ENCODE data around the gene ZACN. TPM values are rescaled to one million over a fixed set of nuclear protein-coding genes. Genes with fewer than 3 reads are reported as not detected.
A peak's percentile ranks its signal among the peaks of the same experiment; 100 is the strongest.

ZACN gene
- total and polyA plus RNA-seq, 2 donors (not counting 3 experiments of a cell fraction or from before 2014, with no cell fraction given) = 0.18 TPM; not detected in 1

GRCh38 chr17:76124582-76125390 is 45.8 kb downstream of the ZACN start:
- Histone ChIP-seq H3K4me1 (ENCODE audit: control insufficient read depth, extremely low read depth, insufficient read depth, low read length) (peaks cover 3% of the 10 kb centered on the region), H3K36me3 (ENCODE audit: control insufficient read depth in 2 of 2, extremely low read depth in 1 of 2, insufficient read depth in 2 of 2, low read length in 2 of 2) (no peaks in the 10 kb centered on the region), H3K9me3 (replicated peaks; ENCODE audit: control insufficient read depth, insufficient read depth, low read length) (no peaks in the 10 kb centered on the region), H3K27me3 (ENCODE audit: control insufficient read depth in 2 of 2, insufficient read depth in 2 of 2, low read length in 2 of 2) (no peaks in the 10 kb centered on the region), H3K9me1 (replicated peaks; ENCODE audit: control insufficient read depth, extremely low read depth, insufficient read depth, low read length) (no peaks in the 10 kb centered on the region), H3K4me3 (replicated peaks in 1 of 3; ENCODE audit: insufficient read depth in 1 of 3, low read depth in 1 of 3, low read length in 3 of 3) (no peak overlapping the region), H4K20me1 (replicated peaks; ENCODE audit: control insufficient read depth, extremely low read depth, insufficient read depth, low read length) (no peaks in the 10 kb centered on the region), H3K9ac (replicated peaks; ENCODE audit: extremely low read depth, insufficient read depth, low read length) (no peak overlapping the region), H3K27ac (ENCODE audit: insufficient read depth, low read depth, low read length) (no peak overlapping the region), H2AFZ (ENCODE audit: low read depth, low read length) (no peak overlapping the region), H3K4me2 (ENCODE audit: insufficient read depth, low read length) (no peak overlapping the region), H3K79me2 (ENCODE audit: control insufficient read depth, insufficient read depth, low read length) (no peaks in the 10 kb centered on the region)
- ChIA-PET POLR2A (no interaction called here), CTCF (interaction anchor here (0.9 to 14.5 kb wide), 11 partner anchors 8 to 175 kb away, joined by 3 to 320 read pairs (median 5); partner anchors contain the start of gene FOXJ1)
- no TSS peak for BruUV-seq (replicated peaks)
- intact Hi-C loops (cut with micrococcal nuclease) = loop anchor here (5.0 kb wide), 2 partner anchors 138 to 173 kb away; no protein-coding TSS in a partner anchor
- DNase-seq (ENCODE audit: low read depth, low spot score) = no peak
- TF ChIP-seq CTCF (IDR thresholded peaks at IDR 0.05; ENCODE audit: extremely low read depth in 1 of 2, insufficient read depth in 1 of 2, low read depth in 1 of 2, low read length in 2 of 2) (peak in 1 of 2 donors; percentile 17), MYC (IDR thresholded peaks at IDR 0.05; ENCODE audit: low read depth, low read length) (no peak), GATA2 (IDR thresholded peaks at IDR 0.05; ENCODE audit: insufficient read depth, insufficient read length, low read depth, low read length) (no peak), EZH2 (IDR thresholded peaks at IDR 0.05; ENCODE audit: borderline replicate concordance, low read depth, low read length, severe bottlenecking) (no peak), MAX (IDR thresholded peaks at IDR 0.05; ENCODE audit: insufficient read depth, insufficient read length) (no peak), POLR2AphosphoS5 (IDR thresholded peaks at IDR 0.05; ENCODE audit: insufficient read depth, low read depth, low read length) (no peak)
- dilution Hi-C loops (cut with MboI; ENCODE audit: extremely low pct_ligation_motif_present, low sequenced_read_pairs) = no loop called here
- FAIRE-seq = no peak

Measured in endothelial cell of umbilical vein (primary cell).